Inferior parietal cortex (tissue), 1 donor: ENCODE results near the gene CPNE6.
"Not testable (repeated sequence)": the region's sequence is repeated elsewhere in the genome, so short reads cannot be mapped to it uniquely, and the experiment has no call there.

Source experiments
- DNase-seq: peaks from one replicate; pipeline ENCODE4 v3.0.0-alpha.2; 2016; ENCODE audit errors: extremely low spot score

Gene CPNE6

GRCh38 chr14:24071144-24071697, at the start of gene CPNE6:
CPNE6 (plus strand) TSS chr14:24071562; CDS start chr14:24072937, 1,375 bp downstream.
- no peak for DNase-seq

GRCh38 chr14:24024939-24025418, 46.4 kb upstream of the CPNE6 start:
- not testable (repeated sequence) for DNase-seq

GRCh38 chr14:24029687-24030086, 41.7 kb upstream of the CPNE6 start:
- DNase-seq = not testable (repeated sequence)

GRCh38 chr14:24031331-24031730, 40.0 kb upstream of the CPNE6 start:
- not testable (repeated sequence) for DNase-seq

DNA sequence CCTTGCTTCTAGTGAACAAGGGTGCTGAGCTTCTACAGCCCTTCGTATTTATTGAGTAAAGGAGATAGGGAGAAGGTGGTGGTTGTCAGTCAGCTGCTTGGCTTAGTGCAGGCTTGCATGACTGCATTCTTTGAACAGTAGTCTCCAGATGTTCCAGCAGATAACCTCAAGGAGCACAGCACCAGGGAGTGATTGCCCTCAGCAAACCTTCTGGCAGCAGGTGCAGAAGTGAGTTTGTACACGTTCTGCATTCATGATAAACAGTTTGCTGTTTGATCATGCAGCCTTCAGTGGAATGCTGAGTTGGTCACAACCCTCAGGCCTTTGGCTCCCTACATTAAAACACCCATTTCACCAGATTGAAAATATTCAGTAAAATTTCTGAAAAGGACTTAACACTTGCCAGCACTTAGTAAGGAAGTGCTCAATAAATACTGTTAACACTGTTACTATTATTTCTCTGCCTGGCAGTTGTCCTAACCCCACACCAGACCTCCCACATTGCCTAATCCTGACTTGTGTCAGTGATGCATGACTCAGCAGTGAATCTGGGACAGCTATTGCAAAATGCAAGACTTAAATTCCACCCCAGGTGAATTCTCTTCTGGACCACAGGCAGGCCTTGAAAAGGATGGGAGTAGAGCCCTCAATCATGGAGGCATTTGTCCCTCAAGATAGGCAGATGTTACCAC, 38.5 kb upstream of the CPNE6 start:
- no peak for DNase-seq

DNA sequence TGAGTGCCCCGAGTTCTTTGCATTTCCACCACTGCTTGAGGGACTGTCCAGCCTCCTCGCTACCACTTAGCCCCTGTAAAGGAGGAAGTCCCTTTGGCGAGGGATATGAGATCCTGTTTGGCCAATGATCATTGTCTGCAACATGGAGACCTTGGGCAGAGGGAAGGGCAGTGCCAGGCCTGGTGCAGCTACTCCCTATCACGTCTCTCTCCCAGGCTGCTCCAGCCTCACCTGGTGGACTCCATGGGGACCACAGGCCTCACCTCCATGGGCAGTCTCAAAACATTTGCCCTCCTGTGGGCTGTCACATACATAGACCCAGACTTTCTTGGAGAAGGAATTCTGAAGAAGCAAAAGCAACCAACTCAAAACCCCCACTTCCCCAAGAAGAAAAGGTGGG, 35.6 kb upstream of the CPNE6 start:
- not testable (repeated sequence) for DNase-seq

DNA sequence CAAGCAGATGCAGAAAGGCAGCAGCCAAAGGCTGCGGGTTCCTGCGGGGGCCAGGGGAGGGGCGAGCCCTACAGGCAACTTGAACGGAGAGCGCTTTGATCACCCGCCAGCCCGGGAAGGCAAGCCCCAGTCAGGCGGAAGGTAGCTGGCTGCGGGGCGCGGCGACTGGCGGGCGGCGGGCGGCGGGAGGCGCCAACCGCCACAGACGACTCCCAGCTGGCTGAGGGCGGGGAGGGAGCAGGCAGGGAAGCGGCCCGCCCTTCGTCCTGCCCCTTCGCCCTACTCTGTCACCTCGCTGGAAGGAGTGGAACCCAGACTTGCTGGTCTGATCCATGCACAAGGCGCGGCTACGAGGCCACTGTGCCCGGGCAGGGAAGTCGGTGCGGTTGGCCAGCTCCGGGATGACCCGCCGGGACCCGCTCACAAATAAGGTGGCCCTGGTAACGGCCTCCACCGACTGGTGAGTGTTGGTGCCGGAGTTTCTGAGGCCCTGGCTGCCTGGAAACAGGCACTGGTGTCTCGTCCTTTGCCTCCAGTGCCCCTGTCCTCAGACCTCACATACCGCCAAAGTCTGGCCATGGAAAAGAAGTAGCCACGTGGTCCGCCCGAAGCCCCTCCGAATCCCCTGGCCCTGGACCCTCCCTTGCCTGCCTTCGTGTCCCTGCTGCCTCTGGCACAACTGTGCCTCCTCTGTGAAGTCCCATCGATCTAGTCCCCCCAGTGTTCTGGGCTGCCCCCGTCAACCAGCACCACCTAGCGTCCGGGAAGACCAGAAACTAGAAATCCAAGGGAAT, 35.0 kb upstream of the CPNE6 start:
- peak; percentile 68 for DNase-seq

- not testable (repeated sequence) for DNase-seq
These were observed 34.3 kb upstream of the CPNE6 start for GRCh38 chr14:24036963-24037657.

DNA sequence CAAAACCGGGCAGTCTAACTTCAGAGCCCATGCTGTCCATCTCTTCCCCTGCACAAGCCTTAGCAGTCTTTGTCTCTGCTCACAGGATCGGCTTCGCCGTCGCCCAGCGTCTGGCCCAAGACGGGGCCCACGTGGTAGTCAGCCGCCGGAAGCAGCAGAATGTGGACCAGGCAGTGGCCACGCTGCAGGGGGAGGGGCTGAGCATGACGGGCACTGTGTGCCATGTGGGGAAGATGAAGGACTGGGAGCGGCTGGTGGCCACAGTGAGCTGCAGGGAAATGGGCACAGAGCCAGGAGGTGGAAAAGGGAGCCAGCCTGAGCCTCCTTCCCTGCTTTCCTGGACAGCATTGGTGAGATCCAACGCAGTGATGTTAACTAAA, 33.7 kb upstream of the CPNE6 start:
- DNase-seq = no peak

- no peak for DNase-seq
These were observed 32.7 kb upstream of the CPNE6 start for GRCh38 chr14:24038686-24039085.

- no peak for DNase-seq
These were observed 30.7 kb upstream of the CPNE6 start for GRCh38 chr14:24040692-24041091.

DNA sequence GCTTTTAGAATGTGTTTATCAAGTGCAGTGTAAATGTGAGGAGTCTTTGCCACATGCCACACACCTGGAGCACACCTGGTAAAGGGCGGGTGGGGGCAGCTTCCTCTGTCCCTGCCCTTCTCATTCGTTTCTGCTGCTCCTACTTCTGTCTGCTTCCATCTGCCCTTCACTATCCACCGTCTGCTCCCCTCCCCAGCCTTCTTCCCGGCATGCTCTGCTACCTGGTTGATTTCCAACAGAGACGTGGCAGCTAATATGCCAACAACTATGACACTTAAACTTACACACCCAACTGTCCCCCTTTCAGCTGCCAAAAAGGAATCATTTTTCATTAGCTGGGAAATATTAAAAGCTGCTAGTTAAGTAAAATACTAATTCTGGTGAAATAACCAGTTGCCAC, 28.6 kb upstream of the CPNE6 start:
- no peak for DNase-seq

GRCh38 chr14:24049002-24049401, 22.4 kb upstream of the CPNE6 start:
- not testable (repeated sequence) for DNase-seq

DNA sequence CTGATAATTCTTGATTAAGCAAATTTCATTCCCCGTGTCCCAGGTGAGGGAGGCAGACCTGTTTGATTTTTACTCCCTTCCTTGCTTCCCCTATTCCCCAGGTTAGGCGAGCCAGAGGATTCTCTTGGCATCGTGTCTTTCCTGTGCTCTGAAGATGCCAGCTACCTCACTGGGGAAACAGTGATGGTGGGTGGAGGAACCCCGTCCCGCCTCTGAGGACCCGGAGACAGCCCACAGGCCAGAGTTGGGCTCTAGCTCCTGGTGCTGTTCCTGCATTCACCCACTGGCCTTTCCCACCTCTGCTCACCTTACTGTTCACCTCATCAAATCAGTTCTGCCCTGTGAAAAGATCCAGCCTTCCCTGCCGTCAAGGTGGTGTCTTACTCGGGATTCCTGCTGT, 20.6 kb upstream of the CPNE6 start:
- not testable (repeated sequence) for DNase-seq

GRCh38 chr14:24051176-24051788, 20.1 kb upstream of the CPNE6 start:
- no peak for DNase-seq

DNA sequence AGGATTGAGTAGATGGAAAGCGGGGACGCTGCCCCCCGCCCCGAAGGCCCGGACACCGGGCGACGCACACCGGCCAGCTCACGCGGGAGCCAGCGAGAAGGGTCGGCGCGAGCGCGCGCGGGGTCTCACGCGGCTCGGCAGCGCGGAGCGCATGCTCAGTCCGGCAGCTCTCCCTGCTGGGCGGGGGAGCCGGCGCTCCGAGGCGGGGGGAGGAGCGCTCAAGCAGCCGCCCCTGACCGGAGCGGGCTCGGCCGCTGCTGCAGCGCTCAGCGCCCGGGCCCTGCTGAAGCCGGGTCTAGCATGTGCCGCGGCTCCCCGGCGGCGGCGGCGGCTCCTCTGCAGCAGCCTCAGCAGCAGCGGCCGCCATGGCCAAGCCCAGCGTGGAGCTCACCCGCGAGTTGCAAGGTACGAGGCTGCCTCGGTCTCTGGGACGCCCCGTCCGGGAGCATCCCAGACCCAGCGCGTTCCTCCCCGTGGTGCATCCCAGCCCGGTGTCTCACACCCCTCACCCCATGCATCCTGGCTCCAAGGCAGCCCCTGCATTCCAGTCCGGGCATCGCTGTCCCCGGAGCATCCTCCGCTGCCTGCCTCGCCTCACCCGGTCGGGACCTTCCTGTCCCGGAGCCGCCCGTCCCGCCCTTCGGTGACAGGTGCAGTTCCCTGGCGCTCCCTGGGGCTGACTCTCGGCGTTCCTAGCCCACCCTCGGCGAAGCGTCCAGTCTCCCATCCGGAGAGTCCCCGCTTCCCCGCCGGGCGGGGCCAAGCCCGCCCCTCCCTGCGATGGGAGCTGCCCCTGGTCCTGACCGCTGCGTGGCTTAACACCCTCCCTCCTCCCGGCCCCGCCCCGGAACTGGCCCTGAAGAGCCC, 19.3 kb upstream of the CPNE6 start, which contains the start of gene CARMIL3:
Gene CARMIL3 (plus strand): TSS at position 221 of the 867 bp plus-strand sequence. CDS start 145 bp downstream, at position 366.
- DNase-seq = peak; percentile 70

GRCh38 chr14:24052656-24053547, 18.5 kb upstream of the CPNE6 start:
- DNase-seq = peak; percentile 48

- no peak for DNase-seq
These were observed 17.6 kb upstream of the CPNE6 start for GRCh38 chr14:24053548-24054323.

DNA sequence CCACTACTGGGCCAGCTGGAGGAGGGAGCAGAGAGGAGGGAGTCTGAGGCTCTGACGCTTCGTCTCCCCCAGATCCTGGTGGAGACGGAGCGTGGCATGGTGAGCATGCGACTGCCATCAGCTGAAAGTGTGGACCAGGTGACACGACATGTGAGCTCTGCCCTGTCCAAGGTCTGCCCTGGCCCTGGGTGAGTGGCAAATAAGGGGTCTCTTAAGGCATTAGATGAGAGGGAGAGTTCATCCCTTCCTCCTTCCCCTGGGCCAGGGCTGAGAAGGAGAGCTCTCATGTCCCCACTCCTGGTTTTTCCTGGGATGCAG, 17.1 kb upstream of the CPNE6 start:
- no peak for DNase-seq
